HG02870 (cell line): Measurements from ENCODE around the gene EGR2.

ENCODE experiments used
- ATAC-seq: cut with Tn5 transposase; IDR thresholded peaks from one replicate; pipeline ENCODE4 v1.9.1; 2021; ENCODE audit warnings: mild to moderate bottlenecking, moderate library complexity; ENCODE audit not compliant: unreplicated experiment

Gene EGR2

DNA sequence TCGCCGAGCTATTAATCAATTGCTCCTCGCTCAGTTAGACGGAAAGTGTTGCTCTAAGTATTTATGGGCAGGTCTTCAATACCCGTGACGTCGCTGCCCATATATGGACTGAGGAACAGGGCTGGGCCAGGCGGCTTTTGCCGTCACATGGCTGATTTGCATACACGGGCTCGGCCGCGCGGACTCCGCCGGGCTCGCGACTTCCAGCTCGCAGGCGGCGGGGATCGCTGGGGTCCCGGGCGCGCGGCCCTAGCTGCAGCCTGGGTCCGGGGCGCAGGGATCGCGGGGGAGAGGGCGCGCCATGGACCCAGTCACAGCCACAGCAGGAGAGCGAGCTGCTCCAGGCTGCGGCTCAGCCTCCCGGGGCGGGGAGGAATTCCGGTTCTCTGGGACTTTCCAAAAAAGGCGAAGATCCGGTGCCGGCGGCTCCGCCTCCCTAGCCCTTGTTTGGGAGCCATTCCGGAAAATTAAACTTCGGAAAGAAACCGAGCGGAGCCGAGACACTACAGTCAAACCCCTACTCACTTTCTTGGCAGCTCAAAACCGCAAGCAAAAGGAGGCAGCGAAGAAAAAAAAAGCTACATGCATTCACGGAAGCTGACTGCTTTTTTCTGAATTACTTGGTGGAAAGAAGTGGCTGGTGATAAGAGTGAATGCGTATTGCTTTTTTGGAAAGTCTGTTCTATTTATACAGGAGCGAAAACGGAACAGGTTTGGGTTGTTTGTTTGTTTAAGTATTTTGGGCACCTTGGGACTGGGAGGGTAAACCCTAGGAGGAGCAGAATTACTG is at the start of gene EGR2:
Gene EGR2 (minus strand): TSS at position 36 of the 790 bp plus-strand sequence. CDS start 337 bp downstream, outside the sequence.
- ATAC-seq: peak; percentile 77

DNA sequence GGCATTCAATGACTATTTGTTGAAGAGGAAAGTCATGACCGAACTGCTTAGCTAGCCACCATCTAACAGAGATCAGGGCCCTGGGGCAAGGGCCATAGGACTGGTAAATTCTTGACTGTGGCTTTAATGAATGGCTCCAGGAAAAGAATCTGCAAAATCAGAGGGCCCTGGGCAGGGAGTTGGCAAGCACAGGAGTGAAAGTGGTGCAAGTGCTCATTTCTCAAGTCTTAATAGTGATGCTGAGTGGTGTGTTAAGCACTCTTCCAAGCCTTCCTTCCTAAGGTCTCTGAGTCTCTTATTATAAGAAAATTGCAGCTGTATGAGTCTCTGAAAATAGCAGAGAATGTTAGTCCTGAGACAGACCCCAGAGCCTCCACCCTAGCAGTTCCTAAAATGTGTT is 46.3 kb upstream of the EGR2 start:
- ATAC-seq: no peak

DNA sequence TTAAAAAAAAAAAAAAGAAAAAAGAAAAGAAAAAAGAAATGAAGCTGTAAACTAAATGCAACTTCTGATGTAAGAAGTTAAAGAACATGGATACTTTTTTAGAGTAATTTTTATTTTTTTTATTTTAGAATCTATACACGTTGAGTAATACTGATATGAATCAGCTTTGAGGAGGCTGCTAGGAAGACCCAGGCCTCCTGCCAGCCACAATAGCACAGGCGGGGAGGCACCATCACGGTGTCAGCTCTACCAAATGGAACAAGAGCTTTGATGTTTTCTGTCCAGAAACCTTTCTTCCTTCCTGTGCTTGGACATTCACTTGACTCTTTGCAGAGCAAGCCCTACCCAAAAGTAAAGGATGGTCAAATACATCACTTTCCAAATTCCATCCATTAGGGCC is 45.3 kb upstream of the EGR2 start:
- no peak for ATAC-seq

DNA sequence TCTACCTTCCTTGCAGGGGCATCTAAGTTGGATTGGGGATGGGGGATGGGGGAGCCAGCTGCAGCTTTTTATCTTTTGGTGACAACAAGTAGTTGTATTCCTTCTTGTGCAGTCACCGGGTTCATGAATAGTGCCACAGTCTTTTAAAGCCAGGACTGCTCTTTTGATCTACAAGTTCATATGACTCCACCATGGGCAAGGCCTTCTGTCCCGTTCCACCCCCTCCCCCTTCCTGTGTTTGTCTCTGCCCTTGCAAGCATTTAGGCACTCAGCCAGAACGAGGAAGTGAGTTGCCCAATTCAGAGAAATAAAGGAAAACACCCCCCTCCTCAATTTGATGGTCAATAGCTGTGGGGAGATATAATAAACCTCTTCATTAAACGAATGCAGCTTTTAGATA is 44.8 kb upstream of the EGR2 start:
- no peak for ATAC-seq

DNA sequence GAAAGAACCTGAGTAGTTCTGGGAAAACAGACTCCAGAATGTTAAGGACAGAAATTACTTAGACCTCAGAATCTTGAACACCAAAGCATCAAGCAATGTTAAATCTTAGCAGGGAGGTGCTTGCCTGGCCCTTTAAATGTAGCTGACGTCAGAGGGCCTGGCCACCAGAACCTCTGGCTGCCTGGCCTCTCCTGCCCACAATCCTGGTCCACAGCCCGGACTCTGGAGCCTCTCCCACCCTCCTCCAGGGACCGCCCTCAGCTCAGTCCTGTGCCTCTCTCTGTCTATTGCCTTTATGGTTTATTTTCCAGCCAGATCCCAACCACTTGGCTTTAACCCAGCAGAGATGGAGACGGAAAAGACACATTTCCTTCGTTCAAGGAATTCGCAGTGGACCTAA is 42.2 kb upstream of the EGR2 start:
- no peak for ATAC-seq

DNA sequence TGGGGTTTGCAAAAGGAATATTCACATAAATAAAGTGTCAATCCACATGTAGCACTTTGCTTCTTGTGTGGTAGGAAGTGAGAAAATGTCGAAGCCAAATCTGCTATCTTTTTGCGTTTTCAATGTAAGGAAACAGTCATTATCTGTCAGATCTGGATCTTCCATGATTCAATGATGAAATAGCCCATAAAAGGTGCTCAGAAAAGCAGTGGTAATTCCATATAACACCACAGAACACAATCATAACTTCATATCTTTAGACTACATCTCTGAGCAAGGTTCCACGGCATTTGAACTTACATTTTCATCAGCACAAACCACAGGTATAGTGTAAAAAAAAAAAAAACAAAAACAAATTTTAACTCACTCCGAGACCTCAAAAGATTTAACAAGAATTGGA is 39.9 kb upstream of the EGR2 start:
- ATAC-seq: no peak

DNA sequence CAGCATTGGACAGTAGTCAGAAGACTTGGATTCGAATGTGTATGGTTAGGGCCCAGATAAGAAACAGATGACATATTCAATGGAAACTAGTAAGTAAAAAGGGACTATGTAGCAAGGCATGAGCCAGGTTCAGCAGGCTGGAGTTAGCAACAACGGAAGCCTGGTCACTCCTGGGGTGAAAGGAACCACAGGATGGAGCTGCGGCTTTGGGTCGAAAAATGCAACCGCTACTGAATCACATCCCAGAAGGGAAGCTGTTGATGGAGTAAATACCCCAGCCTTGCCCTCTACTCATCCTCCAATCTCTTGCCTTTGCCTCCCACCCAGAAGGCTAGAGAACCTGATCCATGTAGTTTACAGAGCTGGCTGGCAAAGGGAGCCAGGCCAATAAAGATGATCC is 37.5 kb upstream of the EGR2 start:
- ATAC-seq: no peak

DNA sequence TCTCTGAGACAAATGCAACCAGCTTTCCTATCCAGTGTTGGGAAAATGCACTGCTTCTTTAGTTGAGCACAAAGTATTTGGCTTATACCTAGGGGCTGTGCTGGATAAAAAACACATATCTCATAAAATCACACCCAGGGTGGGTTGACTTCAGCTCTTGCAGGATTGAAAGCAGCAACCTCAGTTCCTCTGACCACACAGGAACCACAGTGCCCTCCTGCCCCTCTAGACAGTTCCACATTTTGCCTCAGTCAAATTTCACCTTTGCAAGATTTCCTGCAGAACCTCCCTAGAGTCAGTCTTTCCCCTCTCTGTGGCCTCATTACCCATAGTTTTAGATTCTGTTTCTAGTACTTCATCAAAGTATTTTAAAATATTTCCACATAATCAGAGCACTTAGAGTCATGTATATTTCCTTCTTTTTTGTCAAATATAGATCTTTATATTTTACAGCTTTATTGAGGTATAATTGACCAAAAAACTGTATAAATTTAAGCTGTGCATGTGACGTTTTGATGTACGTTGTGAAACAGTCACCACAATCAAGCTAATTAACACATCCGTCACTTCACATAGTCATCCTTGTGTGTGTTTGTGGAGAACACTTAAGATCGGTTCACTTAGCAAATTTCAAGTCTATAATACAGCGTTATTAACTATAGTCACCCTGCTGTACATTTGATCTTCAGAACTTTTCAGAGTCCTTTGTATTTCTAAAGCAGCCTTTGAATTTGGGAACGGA is 37.0 kb upstream of the EGR2 start:
- ATAC-seq: peak; percentile 52

DNA sequence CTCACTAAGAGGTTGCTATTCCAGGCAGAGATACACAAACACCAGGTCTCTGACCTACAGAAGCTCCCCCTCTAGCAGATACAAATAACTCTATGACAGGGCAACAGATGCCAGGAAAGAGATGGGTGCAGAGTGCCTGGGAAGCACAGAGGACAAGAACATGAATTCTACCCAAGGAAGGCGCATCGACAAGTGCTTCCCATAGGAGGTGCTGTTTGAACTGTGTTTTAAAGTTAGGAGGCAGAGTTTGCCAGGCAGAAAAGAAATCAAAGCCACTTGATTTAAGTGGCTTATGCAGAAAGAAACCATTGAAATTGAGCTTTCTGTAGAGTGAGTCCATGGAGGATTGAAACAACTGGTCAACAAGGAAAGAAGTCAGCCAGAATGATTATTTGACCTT is 35.3 kb upstream of the EGR2 start:
- no peak for ATAC-seq

DNA sequence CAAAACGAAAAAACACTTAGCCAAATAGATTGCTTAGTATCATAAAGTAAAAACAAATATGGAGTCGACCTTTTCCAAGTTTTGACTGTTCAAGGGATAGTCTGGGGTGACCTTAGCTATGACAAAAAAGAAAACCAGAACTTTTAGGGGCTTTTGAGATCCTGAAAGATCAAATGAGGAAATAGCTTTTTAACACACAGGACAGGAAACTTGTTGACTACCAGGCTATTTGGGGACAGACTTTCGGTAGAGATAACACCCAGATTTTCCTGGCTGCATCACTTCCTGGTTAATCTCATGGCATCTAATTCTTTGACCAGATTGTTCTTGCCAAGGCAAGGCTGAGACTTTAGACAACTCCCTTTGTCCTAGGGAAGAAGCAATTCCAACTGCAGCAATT is 34.5 kb upstream of the EGR2 start:
- no peak for ATAC-seq

DNA sequence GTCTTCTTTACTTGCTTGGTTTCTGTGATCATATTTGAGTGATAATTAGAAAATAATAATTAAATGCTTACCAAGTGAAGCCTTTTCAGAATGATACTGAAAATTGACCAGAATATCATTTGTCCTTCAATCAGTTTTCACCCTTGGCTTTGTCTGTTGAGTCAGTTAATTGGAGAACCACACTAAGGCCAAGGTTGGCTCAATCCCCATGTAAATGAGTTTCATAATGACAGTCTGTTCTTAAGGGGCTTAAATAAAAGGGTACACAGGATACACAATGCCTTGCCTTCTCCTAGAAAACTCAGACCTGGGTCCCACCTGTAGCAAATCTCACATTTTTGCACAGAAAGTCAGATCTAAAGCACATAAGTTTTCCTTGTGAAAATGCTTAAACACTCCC is 31.3 kb upstream of the EGR2 start:
- no peak for ATAC-seq

DNA sequence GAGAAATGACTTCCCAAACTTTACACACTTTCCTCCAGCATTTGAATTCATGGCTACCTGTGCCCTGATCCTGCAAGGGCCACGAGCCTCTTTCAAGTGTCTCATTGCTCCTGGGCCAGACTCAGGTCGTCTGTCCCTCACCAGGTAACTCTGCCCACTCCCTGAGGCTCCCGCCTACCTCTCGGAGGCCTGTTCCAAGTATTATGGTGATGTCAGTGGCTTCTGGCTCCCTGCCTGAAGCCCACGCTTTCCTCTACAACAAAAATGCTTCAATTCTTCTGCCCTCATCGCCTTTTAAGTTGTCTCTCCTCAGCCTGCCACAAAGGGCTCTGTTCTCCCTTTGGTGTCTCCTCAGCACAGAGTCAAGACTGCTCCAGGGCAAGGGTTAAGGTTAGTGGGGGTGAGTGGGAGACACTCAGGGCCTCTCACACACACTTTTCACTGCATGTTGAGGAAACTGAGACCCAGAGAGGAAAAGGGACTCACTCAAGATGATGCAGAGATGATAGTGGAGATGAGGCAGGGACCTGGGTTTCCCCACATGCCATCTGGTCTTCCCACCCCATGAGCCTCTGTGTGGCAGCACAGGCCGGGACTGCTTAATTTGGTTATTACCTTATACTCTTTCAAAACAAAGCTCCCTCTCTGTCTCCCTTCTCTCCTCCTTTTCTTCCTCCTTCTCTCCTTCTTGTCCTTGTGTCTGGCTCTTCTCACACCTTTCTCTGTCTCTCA is 28.3 kb upstream of the EGR2 start:
- ATAC-seq: no peak

DNA sequence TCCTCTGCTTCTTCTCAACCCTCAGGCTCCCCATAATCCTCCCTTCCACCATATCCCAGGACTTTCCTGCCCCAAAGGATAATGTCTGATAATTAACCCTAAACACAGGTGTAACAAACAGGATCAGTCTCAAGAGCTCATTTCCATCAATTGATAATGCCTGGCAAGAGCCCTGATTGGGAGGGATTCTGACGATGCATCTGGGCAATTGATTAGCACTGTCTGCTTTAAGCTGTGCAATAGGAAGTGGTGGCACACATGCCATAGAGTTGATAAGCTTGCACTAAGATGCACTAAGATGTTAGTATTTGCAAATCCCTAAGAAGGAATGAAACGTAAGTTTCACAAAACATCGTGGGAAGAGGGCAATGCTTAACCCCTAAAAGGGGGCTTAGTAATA is 27.4 kb upstream of the EGR2 start:
- no peak for ATAC-seq

DNA sequence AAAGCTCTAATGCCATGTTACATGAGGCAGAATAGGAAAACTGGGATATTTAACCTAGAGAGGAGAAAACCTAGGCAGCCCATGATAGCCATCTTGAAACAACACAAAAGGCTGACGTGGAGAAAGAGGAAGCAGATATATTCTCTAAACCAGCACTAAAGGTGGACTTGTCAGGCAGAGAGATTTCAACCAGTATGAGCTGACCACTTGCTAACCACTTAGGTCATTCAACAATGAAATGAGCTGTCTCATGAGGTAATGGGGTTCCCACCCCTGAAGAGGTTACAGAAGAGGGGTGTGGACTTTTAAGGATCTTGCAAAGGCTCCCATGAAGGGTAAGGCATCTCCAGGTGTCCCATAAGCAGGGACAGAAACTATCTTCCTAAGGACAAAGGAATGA is 26.8 kb upstream of the EGR2 start:
- ATAC-seq: no peak

DNA sequence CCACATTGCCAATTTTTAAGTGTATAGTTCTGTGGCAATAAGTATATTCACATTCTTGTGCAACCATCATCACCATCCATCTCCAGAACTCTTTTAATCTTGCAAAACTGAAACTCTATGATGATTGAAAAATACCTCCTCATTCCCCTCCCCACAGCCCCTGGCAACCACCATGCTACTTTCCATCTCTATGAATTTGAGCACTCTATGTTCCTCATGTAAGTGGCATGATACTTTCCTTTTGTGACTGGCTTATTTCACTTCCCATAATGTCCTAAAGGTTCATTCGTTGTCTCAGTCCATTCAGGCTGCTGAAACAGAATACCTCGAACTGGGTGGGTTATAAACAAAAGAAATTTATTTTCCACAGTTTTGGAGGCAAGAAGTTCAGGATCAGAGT is 23.4 kb upstream of the EGR2 start:
- peak; percentile 60 for ATAC-seq

DNA sequence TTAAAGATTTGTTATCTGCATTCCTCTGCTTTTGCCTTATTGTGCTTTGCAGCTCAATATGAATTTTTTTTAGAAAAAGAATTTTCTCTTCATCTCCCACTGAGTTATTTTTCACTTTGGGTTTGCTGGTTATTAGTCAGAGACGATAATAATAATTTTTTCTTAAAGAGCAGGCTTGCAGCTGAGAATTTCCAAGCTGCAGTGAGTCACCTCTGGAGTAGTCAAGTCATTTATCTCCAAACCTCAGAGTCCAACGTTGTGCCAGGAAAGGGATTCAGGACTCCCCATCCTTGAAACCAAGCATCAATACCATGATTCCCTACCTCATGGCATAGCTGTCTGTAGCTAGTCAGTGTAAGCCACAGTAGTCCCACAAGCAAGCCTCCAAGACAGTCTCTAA is 15.2 kb upstream of the EGR2 start:
- ATAC-seq: peak; percentile 75

DNA sequence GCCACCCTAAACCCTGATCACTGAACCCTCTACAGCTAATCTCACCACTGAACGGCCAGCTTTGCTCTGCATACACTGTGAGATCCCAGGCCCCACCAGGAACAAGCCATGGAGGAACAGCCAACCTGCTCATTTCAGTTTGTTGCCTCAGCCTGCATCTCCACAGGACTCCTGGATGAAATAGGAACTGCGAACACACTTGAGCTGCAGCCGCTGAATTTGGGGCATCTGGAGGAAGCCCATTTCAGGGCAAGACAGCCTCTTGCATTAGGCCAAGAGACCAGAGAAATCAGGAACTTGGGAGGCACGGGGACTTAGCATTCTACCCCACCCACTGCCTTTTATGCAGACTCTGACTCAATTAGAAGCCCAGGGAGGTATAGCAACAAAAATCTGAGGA is 14.5 kb upstream of the EGR2 start:
- ATAC-seq: no peak

DNA sequence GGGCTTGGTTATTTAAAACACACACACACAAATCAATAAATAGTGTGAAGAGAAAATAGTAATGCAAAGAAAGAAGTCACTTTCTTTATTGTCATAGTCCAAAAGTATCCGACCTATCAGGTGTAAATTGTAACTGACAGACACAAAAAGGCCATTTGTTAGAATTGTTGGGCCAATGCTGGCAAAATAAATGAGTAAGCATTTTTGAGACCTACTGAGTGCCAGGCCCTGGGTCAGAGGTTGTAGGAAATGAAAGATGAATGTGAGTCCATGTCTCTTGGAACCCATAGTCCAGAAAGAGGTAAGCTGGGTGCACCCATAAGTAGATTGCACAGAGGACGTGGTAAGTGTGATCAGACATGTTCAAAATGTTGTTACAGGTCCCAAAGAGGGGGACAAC is 13.5 kb upstream of the EGR2 start:
- no peak for ATAC-seq

DNA sequence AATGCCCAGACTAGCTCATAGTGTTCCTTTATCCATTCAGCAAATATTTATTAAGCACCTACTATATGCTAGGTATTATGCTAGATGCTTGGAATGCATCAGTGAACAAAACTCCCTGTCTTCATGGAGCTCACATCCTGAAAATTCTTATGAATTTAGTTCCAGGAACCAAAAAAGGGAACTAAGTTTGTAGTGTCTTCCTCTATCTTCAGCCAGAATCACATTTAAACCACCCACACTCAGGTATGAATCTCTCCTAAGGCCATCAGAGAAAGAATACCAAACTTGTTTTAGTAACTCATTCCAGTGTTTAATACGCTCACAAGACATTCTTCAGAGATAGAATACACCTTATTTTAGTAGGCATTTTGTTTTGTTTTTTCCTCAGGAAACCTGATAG is 10.1 kb upstream of the EGR2 start:
- no peak for ATAC-seq

DNA sequence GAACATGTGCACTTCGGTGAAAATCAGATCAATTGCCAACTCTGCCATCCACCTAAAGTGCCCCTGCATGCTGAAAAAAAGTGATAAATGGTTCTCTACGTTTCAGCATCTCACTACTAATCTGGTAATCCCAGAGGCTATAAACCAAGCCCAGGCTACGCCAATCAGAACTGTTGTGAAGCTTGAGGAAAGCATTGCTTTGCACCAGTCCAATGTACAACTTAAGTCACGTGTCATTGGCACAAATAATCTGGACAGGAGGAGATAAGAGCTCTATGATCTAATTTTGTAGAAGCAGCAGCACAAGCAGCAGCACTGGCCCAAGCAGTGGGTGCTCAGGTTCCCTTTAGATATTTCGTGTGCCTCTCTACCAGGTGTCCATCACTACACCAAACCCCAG is 4.4 kb upstream of the EGR2 start:
- ATAC-seq: no peak

DNA sequence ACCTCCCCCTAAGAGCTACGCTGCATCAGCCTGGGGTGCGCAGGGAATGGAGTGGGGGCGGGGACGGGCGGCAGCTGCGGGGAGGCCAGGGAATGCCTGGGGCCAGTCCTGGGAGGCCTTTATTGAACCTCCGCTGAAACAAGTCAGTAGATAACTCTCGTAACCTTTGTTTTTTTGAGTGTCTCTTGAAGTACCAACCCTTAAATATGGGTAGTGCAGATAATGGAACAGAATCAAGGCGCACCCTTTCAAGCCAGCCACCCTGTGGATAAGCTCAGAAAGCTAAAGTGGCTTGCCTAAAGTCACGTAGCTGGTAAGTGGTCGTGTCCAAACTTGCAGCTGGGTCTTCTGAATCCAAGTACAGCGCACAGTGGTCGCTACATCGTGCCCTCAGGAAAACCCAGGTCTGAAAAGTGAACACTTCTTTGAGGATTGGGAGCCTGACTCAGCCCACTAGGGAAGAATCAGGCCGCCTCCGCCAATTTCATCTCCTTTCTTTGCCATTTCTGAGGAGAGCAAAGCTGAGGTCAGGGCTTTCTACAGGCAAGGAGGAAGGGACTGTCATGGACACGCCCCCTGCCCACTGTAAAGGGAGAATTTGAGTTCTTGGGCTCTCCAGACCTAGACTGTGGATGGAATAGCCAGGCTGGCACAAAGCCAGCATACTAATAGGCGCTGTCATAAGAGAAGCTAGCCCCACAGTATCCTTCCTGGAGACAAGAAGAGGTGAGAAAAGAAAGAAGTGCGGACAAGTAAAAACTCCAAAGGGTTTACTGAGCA is 3.2 kb upstream of the EGR2 start:
- ATAC-seq: no peak
